Prostate gland (tissue), 2 donors: Measurements from ENCODE around the gene THOC3. TPM values are rescaled to one million over a fixed set of nuclear protein-coding genes. Genes with fewer than 3 reads are reported as not detected.
"Not testable (repeated sequence)": the region's sequence is repeated elsewhere in the genome, so short reads cannot be mapped to it uniquely, and the experiment has no call there.

ENCODE experiments used
- DNase-seq: peaks from one replicate; pipeline ENCODE4 v3.0.0-alpha.2; 2019; ENCODE audit warnings: low spot score
- H3K27ac ChIP-seq, 2 donors: fragments of 200-600 bp; sonication (generic); 2 replicates each; pipeline ENCODE4 v1.5.1; 2017 to 2019
- H3K27me3 ChIP-seq: fragments of 200-600 bp; sonication (generic); replicated peaks from 2 replicates; pipeline ENCODE4 v1.5.1; 2019; ENCODE audit not compliant: insufficient read depth
- H3K36me3 ChIP-seq, 2 donors: fragments of 200-600 bp; sonication (generic); 1 replicate in 1 of 2; 2 replicates in 1 of 2; pipeline versions ENCODE4 v1.5.1 to v1.8.1; 2017 to 2019
- H3K4me1 ChIP-seq: fragments of 200-600 bp; sonication (generic); replicated peaks from 2 replicates; pipeline ENCODE4 v1.5.1; 2019
- H3K4me3 ChIP-seq, 2 donors: fragments of 200-600 bp; sonication (generic); 2 replicates each; pipeline ENCODE4 v1.5.1; 2017 to 2019
- H3K9me3 ChIP-seq: fragments of 200-600 bp; sonication (generic); 2 replicates; pipeline ENCODE4 v1.5.1; 2017
- POLR2AphosphoS5 ChIP-seq: sonication (generic); formaldehyde crosslinking; IDR thresholded peaks from one replicate; pipeline ENCODE4 v1.6.1; 2017; ENCODE audit warnings: antibody characterized with exemption
- WGBS: methylation state at CpG from one replicate; pipeline ENCODE4 v1.1.5; 2018; 5-methylcytosine and 5-hydroxymethylcytosine counted together
- intact Hi-C: fragments of 100-400 bp; cut with DNase I; formaldehyde crosslinking; loops from one replicate; pipeline ENCODE4 v1.14.2; 2022
- total RNA-seq, 2 donors: library from RNA; depleted of rRNA; stranded (reverse); fragments of >200 nt; gene quantifications; one replicate each; pipeline ENCODE4 v1.1.0, GENCODE V29; 2016

The THOC3 gene
- total RNA-seq, result 10 to 100 TPM; 30.2 to 63.3 TPM

DNA sequence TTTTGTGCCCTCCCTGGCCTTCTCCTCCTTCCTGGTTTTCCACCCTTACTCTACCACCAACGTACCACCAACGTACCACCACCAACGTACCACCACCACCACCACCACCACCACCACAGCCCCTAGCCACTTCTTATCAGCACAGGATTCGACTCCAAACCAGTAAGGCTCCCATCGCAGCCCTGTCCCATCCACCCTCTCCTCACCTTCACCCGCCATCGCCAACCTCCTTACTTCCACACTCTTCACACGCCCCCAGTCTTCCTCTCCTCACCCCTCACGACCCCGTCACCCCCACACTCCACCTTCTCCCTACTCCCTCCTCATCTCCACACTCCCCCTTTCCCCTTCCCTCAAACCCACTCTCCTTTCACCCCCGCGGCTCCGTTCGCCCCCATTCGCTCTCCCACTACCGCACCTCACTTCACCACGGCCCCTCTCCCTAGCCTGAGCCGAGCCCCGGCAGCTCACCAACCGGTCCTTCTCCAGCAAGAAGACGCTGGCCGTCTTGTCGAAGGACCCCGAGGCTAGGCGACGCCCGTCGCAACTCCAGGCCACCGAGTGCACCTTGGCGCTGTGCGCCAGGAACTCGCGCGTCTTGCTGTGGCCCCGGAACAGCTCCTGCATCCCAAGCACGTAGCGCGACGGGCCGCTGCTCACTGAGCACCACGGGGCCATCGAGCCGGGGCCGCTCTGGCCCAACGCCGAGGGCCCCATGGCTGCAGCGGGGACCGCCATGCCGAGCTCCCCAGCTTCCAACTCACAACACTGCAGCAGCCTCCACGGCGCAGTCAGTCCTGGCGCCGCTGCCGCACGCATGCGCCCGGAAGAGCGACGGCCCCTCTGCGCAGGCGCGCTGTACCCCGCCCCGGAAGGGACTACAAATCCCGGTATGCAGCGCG is at the start of gene THOC3:
Gene THOC3 (minus strand): TSS at position 845 of the 902 bp plus-strand sequence. CDS start 107 bp downstream, at position 738.
- TF ChIP-seq POLR2AphosphoS5, result peak; percentile 71
- intact Hi-C loops, H3K9me3 ChIP-seq, H3K4me1 ChIP-seq, H3K36me3 ChIP-seq, H3K27me3 ChIP-seq: not testable (repeated sequence)
- DNase-seq, result peak; percentile 35
- Histone ChIP-seq H3K27ac (peak within 1 kb of the TSS in 1 of 2 donors; percentile 42), H3K4me3 (peak within 1 kb of the TSS; percentile 50 to 76)
- 0% methylated on average over 18 of the region's 67 CpGs for WGBS

GRCh38 chr5:176017324-176017723 is 49.2 kb upstream of the THOC3 start:
- DNase-seq, H3K4me1 ChIP-seq, H3K4me3 ChIP-seq, H3K27ac ChIP-seq, intact Hi-C loops, H3K9me3 ChIP-seq, H3K27me3 ChIP-seq, H3K36me3 ChIP-seq: not testable (repeated sequence)
- no CpG with 5 or more reads among the region's 4 CpGs for WGBS

GRCh38 chr5:176014360-176014759 is 46.2 kb upstream of the THOC3 start:
- H3K36me3 ChIP-seq, H3K4me3 ChIP-seq, H3K27ac ChIP-seq, H3K27me3 ChIP-seq, H3K9me3 ChIP-seq, DNase-seq, H3K4me1 ChIP-seq, intact Hi-C loops: not testable (repeated sequence)
- WGBS, result 78% methylated on average over 5 of the region's 6 CpGs

DNA sequence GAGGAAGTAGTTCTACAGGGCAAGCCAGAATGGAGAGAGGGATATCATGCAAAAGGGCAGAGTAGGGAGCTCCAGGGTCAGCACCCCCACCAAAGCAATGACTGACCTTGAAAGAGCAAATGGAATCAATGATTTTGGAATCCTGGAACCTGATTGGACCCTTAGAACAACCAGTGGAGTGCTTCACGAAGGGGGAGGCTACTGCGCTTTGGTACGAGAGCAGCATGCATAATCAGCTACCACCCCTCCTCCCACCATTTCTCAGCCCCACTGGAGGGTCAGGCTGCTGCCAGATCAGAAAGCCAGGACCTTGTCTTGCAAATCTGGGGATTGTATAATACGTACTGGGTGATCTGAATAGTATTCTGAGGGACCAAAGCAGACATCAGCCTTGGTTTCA is 43.0 kb upstream of the THOC3 start:
- WGBS, result 61% methylated on average over 4 of the region's 4 CpGs
- H3K36me3 ChIP-seq, H3K27ac ChIP-seq, H3K27me3 ChIP-seq, H3K4me3 ChIP-seq, intact Hi-C loops, H3K9me3 ChIP-seq, H3K4me1 ChIP-seq, DNase-seq: not testable (repeated sequence)

DNA sequence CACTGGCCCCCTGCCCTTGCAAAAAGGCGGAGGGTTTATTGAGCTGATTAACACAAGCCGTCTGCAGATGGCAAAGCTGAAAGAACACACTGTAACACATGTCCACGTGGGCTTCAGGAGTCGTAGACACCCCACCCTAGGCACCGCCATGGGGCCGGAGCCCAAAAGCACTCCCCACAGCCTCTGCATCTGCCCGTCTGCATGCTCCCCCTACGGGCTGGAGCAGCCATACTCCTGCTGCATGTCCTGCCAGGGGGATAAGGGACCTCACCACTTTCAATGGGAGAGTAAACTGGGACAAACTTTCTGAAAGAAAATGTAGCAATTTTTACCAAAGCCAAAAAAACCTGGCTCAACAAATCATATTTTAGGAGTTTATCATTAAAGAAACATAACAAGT is 42.1 kb upstream of the THOC3 start:
- 67% methylated on average over 6 of the region's 8 CpGs for WGBS
- H3K4me1 ChIP-seq, intact Hi-C loops, H3K27ac ChIP-seq, H3K4me3 ChIP-seq, DNase-seq, H3K27me3 ChIP-seq, H3K9me3 ChIP-seq, H3K36me3 ChIP-seq: not testable (repeated sequence)

- H3K27me3 ChIP-seq, H3K4me3 ChIP-seq, H3K36me3 ChIP-seq, intact Hi-C loops, H3K9me3 ChIP-seq, H3K27ac ChIP-seq, DNase-seq, H3K4me1 ChIP-seq: not testable (repeated sequence)
- 100% methylated on average over 1 of the region's 4 CpGs for WGBS
Observed at GRCh38 chr5:176007220-176007619, 39.1 kb upstream of the THOC3 start.

- H3K4me3 ChIP-seq, H3K27me3 ChIP-seq, H3K9me3 ChIP-seq, H3K36me3 ChIP-seq, intact Hi-C loops, DNase-seq, H3K4me1 ChIP-seq, H3K27ac ChIP-seq: not testable (repeated sequence)
- WGBS, result 96% methylated on average over 10 of the region's 13 CpGs
Observed at GRCh38 chr5:176006819-176007218, 38.7 kb upstream of the THOC3 start.

DNA sequence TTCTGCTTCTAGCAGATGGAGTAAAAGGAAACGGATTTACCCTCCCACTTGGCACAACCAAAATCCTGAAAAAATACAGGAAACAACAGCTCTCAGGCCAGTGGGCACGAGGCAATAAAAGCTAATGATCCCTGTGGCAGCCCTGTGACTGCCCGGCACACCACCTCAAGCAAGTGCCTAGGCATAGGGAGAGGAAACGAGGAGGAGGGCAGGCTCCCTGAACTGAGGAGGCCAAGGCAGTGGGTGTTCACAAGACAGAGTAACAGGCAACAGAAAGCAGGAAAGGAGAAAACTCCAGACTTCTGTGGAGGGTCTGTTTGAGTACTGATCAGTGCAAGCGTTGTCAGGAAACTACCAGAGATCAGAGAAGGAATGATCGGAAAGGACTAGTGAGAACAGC is 29.9 kb upstream of the THOC3 start:
- H3K27me3 ChIP-seq, H3K9me3 ChIP-seq, H3K4me3 ChIP-seq, intact Hi-C loops, DNase-seq, H3K4me1 ChIP-seq, H3K36me3 ChIP-seq, H3K27ac ChIP-seq: not testable (repeated sequence)
- WGBS, result 25% methylated on average over 2 of the region's 6 CpGs

DNA sequence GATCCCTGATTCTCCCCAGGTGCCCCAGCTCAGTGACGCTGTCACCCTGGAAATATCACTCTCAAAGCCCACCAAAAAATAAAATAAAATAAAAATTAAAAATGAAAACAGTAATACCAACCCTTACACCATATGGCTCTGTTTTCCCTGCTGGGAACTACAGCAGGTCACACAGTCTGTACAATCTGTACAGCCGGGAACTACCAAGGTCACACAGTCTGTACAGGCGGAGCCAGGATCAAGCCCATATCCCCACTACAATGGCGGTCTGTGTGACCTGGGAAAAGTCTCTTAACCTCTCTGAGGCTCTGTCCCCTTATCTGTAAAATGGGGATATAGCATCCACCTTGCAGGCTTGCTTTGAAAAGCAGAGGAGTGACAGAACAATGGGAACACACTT is 29.4 kb upstream of the THOC3 start:
- H3K27me3 ChIP-seq, H3K4me1 ChIP-seq, DNase-seq, H3K4me3 ChIP-seq, H3K27ac ChIP-seq, H3K9me3 ChIP-seq, intact Hi-C loops, H3K36me3 ChIP-seq: not testable (repeated sequence)
- 95% methylated on average over 1 of the region's 4 CpGs for WGBS

DNA sequence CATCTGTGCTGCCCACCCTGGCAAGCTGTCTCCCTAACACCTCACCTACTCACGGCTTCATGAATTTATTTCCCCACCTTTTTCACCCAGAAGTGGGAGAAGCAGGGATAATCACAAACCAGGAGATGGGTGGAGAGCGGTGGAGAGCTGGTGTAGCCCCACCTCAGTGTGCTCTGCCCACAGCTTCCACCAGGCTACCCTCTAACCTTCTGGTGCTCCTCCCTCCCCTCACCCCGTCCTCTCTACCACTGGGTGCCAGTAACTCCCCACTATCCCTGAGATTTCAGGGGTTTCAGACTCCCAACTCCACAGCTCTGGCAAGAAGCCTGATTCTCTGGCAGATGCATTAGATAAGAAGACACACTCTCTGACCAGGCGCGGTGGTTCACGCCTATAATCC is 28.7 kb upstream of the THOC3 start:
- H3K36me3 ChIP-seq, H3K4me3 ChIP-seq, intact Hi-C loops, H3K4me1 ChIP-seq, H3K27me3 ChIP-seq, H3K9me3 ChIP-seq, H3K27ac ChIP-seq, DNase-seq: not testable (repeated sequence)
- no CpG with 5 or more reads among the region's 6 CpGs for WGBS

DNA sequence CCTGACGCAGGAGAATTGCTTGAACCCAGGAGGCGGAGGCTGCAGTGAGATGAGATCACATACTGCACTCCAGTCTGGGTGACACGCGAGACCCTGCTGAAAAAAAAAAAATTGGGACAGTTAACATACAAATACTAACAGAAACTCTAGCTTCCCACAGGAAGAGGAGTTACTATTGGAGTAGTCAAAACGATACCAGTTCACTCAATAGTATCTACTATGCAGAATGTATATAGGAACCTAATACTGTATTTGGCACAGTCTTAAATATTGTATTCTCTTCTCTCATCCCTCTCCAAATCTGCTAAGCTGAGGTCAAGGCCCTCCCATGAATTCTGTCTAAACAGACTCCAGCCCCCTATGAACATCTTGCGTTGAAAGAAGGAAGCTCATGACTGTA is 27.4 kb upstream of the THOC3 start:
- intact Hi-C loops, result not testable (repeated sequence)
- WGBS, result no CpG with 5 or more reads among the region's 6 CpGs

GRCh38 chr5:175979371-175979995 is 11.4 kb upstream of the THOC3 start:
- H3K36me3 ChIP-seq, H3K27ac ChIP-seq, intact Hi-C loops, H3K27me3 ChIP-seq, H3K9me3 ChIP-seq, H3K4me3 ChIP-seq, DNase-seq, H3K4me1 ChIP-seq: not testable (repeated sequence)
- WGBS, result no CpG with 5 or more reads among the region's 17 CpGs

More for the DNA sequence above, 27.4 kb upstream of the THOC3 start:
- not testable (repeated sequence) for H3K4me3 ChIP-seq, DNase-seq, H3K36me3 ChIP-seq, H3K9me3 ChIP-seq, H3K27me3 ChIP-seq, H3K27ac ChIP-seq, H3K4me1 ChIP-seq
